GM23248 (cell line): ENCODE results near the gene YARS2.

Experiments
- EZH2 ChIP-seq: fragments of 200-600 bp; sonication (generic); IDR thresholded peaks from 2 replicates; pipeline ENCODE4 v1.6.1; 2018; ENCODE audit warnings: antibody characterized with exemption, mild to moderate bottlenecking; ENCODE audit not compliant: insufficient read depth, poor library complexity, severe bottlenecking
- EZH2phosphoT487 ChIP-seq: fragments of 200-600 bp; sonication (generic); IDR thresholded peaks from 2 replicates; pipeline ENCODE4 v1.6.1; 2018; ENCODE audit warnings: antibody characterized with exemption, moderate library complexity, mild to moderate bottlenecking, low read depth; ENCODE audit not compliant: insufficient read depth

DNA sequence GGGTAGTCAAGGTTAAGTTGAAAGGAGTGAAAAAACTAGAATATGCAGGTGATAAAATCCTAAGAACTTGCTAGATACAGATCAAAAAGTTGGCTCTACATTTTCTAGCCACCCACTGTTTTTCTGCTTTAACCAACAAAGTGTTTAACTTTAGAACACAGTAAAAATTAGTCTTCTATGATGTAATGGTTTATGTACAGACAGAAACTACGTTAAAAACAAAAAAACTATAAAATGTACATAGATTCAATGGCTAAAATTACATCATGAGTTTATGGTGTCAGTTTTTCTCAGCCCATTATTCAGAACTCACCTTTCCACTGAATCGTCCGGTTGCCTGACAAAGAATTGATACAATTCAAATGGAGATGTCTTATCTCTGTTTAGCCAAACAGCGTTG lies 2.1 kb downstream of the YARS2 start:
- no peak for TF ChIP-seq EZH2phosphoT487
- no peak for TF ChIP-seq EZH2
